Breast epithelium (tissue), 4 donors: Measurements from ENCODE around the gene GNAI3. TPM values are rescaled to one million over a fixed set of nuclear protein-coding genes. Genes with fewer than 3 reads are reported as not detected.

Experiments
- DNase-seq, 2 donors: peaks; one replicate each; pipeline ENCODE4 v3.0.0-alpha.2; 2019; ENCODE audit warnings: low spot score in 2 of 2
- H3K27ac ChIP-seq, 2 donors: fragments of 200-600 bp; sonication (generic) in 1 of 2; one replicate each; pipeline ENCODE4 v1.5.1; 2016 to 2019; ENCODE audit warnings: mild to moderate bottlenecking in 1 of 2
- H3K27me3 ChIP-seq, 2 donors: fragments of 200-600 bp; sonication (generic) in 1 of 2; one replicate each; pipeline versions ENCODE4 v1.5.1 to v1.6.0; 2017 to 2019; ENCODE audit warnings: control low read depth in 1 of 2, mild to moderate bottlenecking in 1 of 2
- H3K36me3 ChIP-seq: fragments of 200-600 bp; one replicate; pipeline ENCODE4 v1.5.1; 2019
- H3K4me1 ChIP-seq, 2 donors: fragments of 200-600 bp; sonication (generic); one replicate each; pipeline ENCODE4 v1.5.1; 2016 to 2019; ENCODE audit warnings: control low read depth in 1 of 2
- H3K4me3 ChIP-seq, 3 donors: fragments of 200-600 bp; sonication (generic); 1 replicate in 2 of 3; 2 replicates in 1 of 3; pipeline ENCODE4 v1.5.1; 2016 to 2019; ENCODE audit warnings: mild to moderate bottlenecking in 3 of 3, moderate library complexity in 2 of 3
- H3K9me3 ChIP-seq, 2 donors: fragments of 200-600 bp; sonication (generic) in 1 of 2; one replicate each; pipeline ENCODE4 v1.5.1; 2016 to 2019; ENCODE audit warnings: control low read depth in 1 of 2
- CTCF ChIP-seq, 3 donors: fragments of 450-650 bp; IDR thresholded peaks; one replicate each; pipeline ENCODE4 v1.5.1; 2016 to 2017; ENCODE audit warnings: antibody characterized with exemption in 3 of 3, mild to moderate bottlenecking in 3 of 3, moderate library complexity in 3 of 3
- POLR2A ChIP-seq: fragments of 450-650 bp; IDR thresholded peaks from one replicate; pipeline ENCODE4 v1.6.1; 2016; ENCODE audit warnings: antibody characterized with exemption, mild to moderate bottlenecking, moderate library complexity
- POLR2AphosphoS5 ChIP-seq, 3 donors: sonication (generic); formaldehyde crosslinking; IDR thresholded peaks; one replicate each; pipeline ENCODE4 v1.6.1; 2017; ENCODE audit warnings: antibody characterized with exemption in 3 of 3
- intact Hi-C: fragments of 100-400 bp; cut with DNase I; formaldehyde crosslinking; loops from one replicate; pipeline ENCODE4 v1.15.1; 2023; ENCODE audit warnings: low total_unique reads
- total RNA-seq, 3 donors: library from RNA; depleted of rRNA; stranded (reverse); fragments of >200 nt; gene quantifications; one replicate each; pipeline ENCODE4 v1.1.0, GENCODE V29; 2016

Gene GNAI3
- total RNA-seq, 3 donors from 2014 or later, result 5.9 to 6.9 (median 6.2) TPM

- TF ChIP-seq CTCF (IDR thresholded peaks at IDR 0.05) (no peak), POLR2AphosphoS5 (IDR thresholded peaks at IDR 0.05) (peak in 2 of 3 donors; percentile 48 to 60), POLR2A (peak; percentile 30)
- intact Hi-C loops, result no loop called here
- Histone ChIP-seq H3K4me1 (peaks cover 0 to 15% of the 10 kb centered on the region in 2 donors), H3K36me3 (no peaks in the 10 kb centered on the region), H3K9me3 (no peaks in the 10 kb centered on the region), H3K27me3 (no peaks in the 10 kb centered on the region), H3K27ac (peak within 1 kb of the TSS; percentile 85 to 89), H3K4me3 (peak within 1 kb of the TSS; percentile 70 to 79 (median 76))
- DNase-seq, result peak; percentile 66 to 71
These were observed 71.4 kb downstream of the GNAI3 start, which contains the start of the genes AMPD2 and GNAT2 for GRCh38 chr1:109619576-109620400. AMPD2 (plus strand) TSS chr1:109619837; CDS start chr1:109621176, 1,339 bp downstream. GNAT2 (minus strand) TSS chr1:109619616; CDS start chr1:109612870, 6,746 bp downstream.

- Histone ChIP-seq H3K36me3 (no peaks in the 10 kb centered on the region), H3K9me3 (no peaks in the 10 kb centered on the region), H3K4me1 (peaks cover 0 to 15% of the 10 kb centered on the region in 2 donors), H3K27ac (peak overlapping the region; percentile 85 to 89), H3K27me3 (no peaks in the 10 kb centered on the region), H3K4me3 (peak overlapping the region; percentile 70 to 79 (median 76))
- no peak for DNase-seq
- TF ChIP-seq POLR2A (no peak), POLR2AphosphoS5 (IDR thresholded peaks at IDR 0.05) (no peak), CTCF (IDR thresholded peaks at IDR 0.05) (no peak)
- intact Hi-C loops, result no loop called here
These were observed 72.0 kb downstream of the GNAI3 start for GRCh38 chr1:109620401-109620791.

- DNase-seq, result peak; percentile 81
- H3K27ac ChIP-seq, result peak overlapping the region; percentile 85 to 89
- H3K27me3 ChIP-seq, result no peaks in the 10 kb centered on the region
- TF ChIP-seq CTCF (IDR thresholded peaks at IDR 0.05) (no peak), POLR2AphosphoS5 (IDR thresholded peaks at IDR 0.05) (peak in 1 of 3 donors; percentile 19)
- H3K4me1 ChIP-seq, result peaks cover 0 to 15% of the 10 kb centered on the region in 2 donors
- intact Hi-C loops, result no loop called here
- H3K9me3 ChIP-seq, result no peaks in the 10 kb centered on the region
- no peaks in the 10 kb centered on the region for H3K36me3 ChIP-seq
- peak overlapping the region; percentile 70 to 79 (median 76) for H3K4me3 ChIP-seq
These were observed 72.4 kb downstream of the GNAI3 start for GRCh38 chr1:109620841-109621286.

- no peaks in the 10 kb centered on the region for H3K36me3 ChIP-seq
- no peaks in the 10 kb centered on the region for H3K9me3 ChIP-seq
- TF ChIP-seq POLR2AphosphoS5 (IDR thresholded peaks at IDR 0.05) (no peak), POLR2A (no peak), CTCF (IDR thresholded peaks at IDR 0.05) (no peak)
- H3K27ac ChIP-seq, result peak overlapping the region; percentile 85 to 89
- no peaks in the 10 kb centered on the region for H3K27me3 ChIP-seq
- intact Hi-C loops, result no loop called here
- H3K4me1 ChIP-seq, result peaks cover 0 to 15% of the 10 kb centered on the region in 2 donors
- H3K4me3 ChIP-seq, result peak overlapping the region; percentile 70 to 79 (median 76)
- no peak for DNase-seq
These were observed 73.1 kb downstream of the GNAI3 start for GRCh38 chr1:109621379-109622136.
